Left lung (tissue), 10 donors: ENCODE measurements around the gene TRPM2. TPM values are rescaled to one million over a fixed set of nuclear protein-coding genes. Genes with fewer than 3 reads are reported as not detected.
A peak's percentile ranks its signal among the peaks of the same experiment; 100 is the strongest.

Experiments used
- ATAC-seq: fragments of 200-7000 bp; cut with Tn5 transposase; one replicate; pipeline ENCODE4 v1.9.1; 2020; ENCODE audit warnings: moderate library complexity
- DNase-seq, 4 donors: peaks; one replicate each; pipeline ENCODE4 v3.0.0-alpha.2; 2013 to 2020
- H3K27ac ChIP-seq, 2 donors: fragments of 200-600 bp; sonication (generic) in 1 of 2; one replicate each; pipeline versions ENCODE4 v1.5.0 to v1.8.0; 2020 to 2021
- H3K27me3 ChIP-seq, 2 donors: fragments of 200-600 bp; sonication (generic) in 1 of 2; one replicate each; pipeline versions ENCODE4 v1.5.0 to v1.8.0; 2020 to 2021
- H3K36me3 ChIP-seq, 2 donors: fragments of 200-600 bp; sonication (generic) in 1 of 2; one replicate each; pipeline versions ENCODE4 v1.5.0 to v1.8.0; 2020 to 2021
- H3K4me1 ChIP-seq, 2 donors: fragments of 200-600 bp; one replicate each; pipeline ENCODE4 v1.8.0; 2021
- H3K4me3 ChIP-seq, 2 donors: fragments of 200-600 bp; sonication (generic) in 1 of 2; one replicate each; pipeline versions ENCODE4 v1.5.0 to v1.8.0; 2020 to 2021; ENCODE audit warnings: mild to moderate bottlenecking in 1 of 2
- H3K9me3 ChIP-seq, 2 donors: fragments of 200-600 bp; sonication (generic) in 1 of 2; one replicate each; pipeline versions ENCODE4 v1.5.0 to v1.8.0; 2020 to 2021
- CTCF ChIP-seq, 2 donors: fragments of 200-600 bp; sonication (generic) in 1 of 2; IDR thresholded peaks; one replicate each; pipeline versions ENCODE4 v1.5.0 to v1.8.0; 2021; ENCODE audit warnings: antibody characterized with exemption in 2 of 2
- intact Hi-C, 2 donors: fragments of 100-400 bp; cut with DNase I; formaldehyde crosslinking; loops; one replicate each; pipeline versions ENCODE4 v1.11.2 to v1.14.2; 2022
- polyA plus RNA-seq, 6 donors: library from polyadenylated mRNA; unstranded; fragments of 120-200 nt; gene quantifications; one replicate each; pipeline ENCODE4 v1.2.1, GENCODE V29; 2013; ENCODE audit not compliant: insufficient read length in 6 of 6
- total RNA-seq, 2 donors: library from RNA; stranded (reverse); fragmentation: NEBNext Ultra II Directional; extraction: Animal tissue kit (Norgen Biotek cat#: 25700); gene quantifications; one replicate each; pipeline ENCODE4 v1.2.1, GENCODE V29; 2021
- donor health status: DM: no; HTN: yes; CAD: no.
- donor health status: DM: no; HTN: no; CAD: no.

TRPM2 gene
- total and polyA plus RNA-seq, 8 donors, result 1.2 to 25.6 (median 1.6) TPM

- peak in 2 of 4 donors; percentile 28 to 49 for DNase-seq
- no peak overlapping the region for H3K4me3 ChIP-seq
- TF ChIP-seq CTCF (IDR thresholded peaks at IDR 0.05), result no peak
- H3K9me3 ChIP-seq, result peaks cover 0 to 22% of the 10 kb centered on the region in 2 donors
- H3K36me3 ChIP-seq, result peaks cover 0 to 61% of the 10 kb centered on the region in 2 donors
- no peak overlapping the region for H3K27ac ChIP-seq
- H3K4me1 ChIP-seq, result no peaks in the 10 kb centered on the region
- peaks cover 0 to 25% of the 10 kb centered on the region in 2 donors for H3K27me3 ChIP-seq
- intact Hi-C loops, result no loop called here
- ATAC-seq, result no peak
Measured at GRCh38 chr21:44425895-44426662, 72.7 kb downstream of the TRPM2 start.

- H3K4me1 ChIP-seq, result no peaks in the 10 kb centered on the region
- DNase-seq, result peak in 2 of 4 donors; percentile 16 to 65
- H3K27ac ChIP-seq, result no peak overlapping the region
- intact Hi-C loops, result no loop called here
- no peak overlapping the region for H3K4me3 ChIP-seq
- H3K36me3 ChIP-seq, result peaks cover 0 to 57% of the 10 kb centered on the region in 2 donors
- no peak for TF ChIP-seq CTCF (IDR thresholded peaks at IDR 0.05)
- H3K9me3 ChIP-seq, result peaks cover 0 to 22% of the 10 kb centered on the region in 2 donors
- ATAC-seq, result no peak
- peaks cover 0 to 25% of the 10 kb centered on the region in 2 donors for H3K27me3 ChIP-seq
Measured at GRCh38 chr21:44426663-44427191, 73.3 kb downstream of the TRPM2 start.

- intact Hi-C loops, result no loop called here
- no peak overlapping the region for H3K27ac ChIP-seq
- H3K27me3 ChIP-seq, result peaks cover 0 to 25% of the 10 kb centered on the region in 2 donors
- no peak for TF ChIP-seq CTCF (IDR thresholded peaks at IDR 0.05)
- no peaks in the 10 kb centered on the region for H3K4me1 ChIP-seq
- H3K4me3 ChIP-seq, result no peak overlapping the region
- peaks cover 0 to 50% of the 10 kb centered on the region in 2 donors for H3K36me3 ChIP-seq
- peaks cover 0 to 22% of the 10 kb centered on the region in 2 donors for H3K9me3 ChIP-seq
- DNase-seq, result peak in 2 of 4 donors; percentile 28 to 73
- no peak for ATAC-seq
Measured at GRCh38 chr21:44427241-44428120, 74.1 kb downstream of the TRPM2 start.

GRCh38 chr21:44428281-44428960 is 75.0 kb downstream of the TRPM2 start:
- ATAC-seq, result no peak
- no peak for TF ChIP-seq CTCF (IDR thresholded peaks at IDR 0.05)
- Histone ChIP-seq H3K9me3 (peaks cover 0 to 22% of the 10 kb centered on the region in 2 donors), H3K27ac (no peak overlapping the region), H3K4me1 (no peaks in the 10 kb centered on the region), H3K36me3 (peaks cover 0 to 52% of the 10 kb centered on the region in 2 donors), H3K4me3 (no peak overlapping the region), H3K27me3 (peaks cover 0 to 25% of the 10 kb centered on the region in 2 donors)
- DNase-seq, result peak in 2 of 4 donors; percentile 33 to 65
- intact Hi-C loops, result no loop called here
